SU-DHL-6 (cell line): ENCODE results near the gene LMAN2L.

ENCODE experiments used
- H2AFZ ChIP-seq: fragments of 200-600 bp; sonication (generic); 2 replicates; pipeline ENCODE4 v1.6.1; 2014; ENCODE audit warnings: low read depth, mild to moderate bottlenecking, moderate library complexity, mixed read lengths, antibody characterized with exemption, low read length; ENCODE audit not compliant: severe bottlenecking
- H3F3A ChIP-seq: fragments of 200-600 bp; shearing (Covaris generic); 2 replicates; pipeline ENCODE4 v1.6.0; 2016; ENCODE audit warnings: antibody characterized with exemption, mild to moderate bottlenecking; ENCODE audit not compliant: insufficient read depth
- H3K27ac ChIP-seq: fragments of 200-600 bp; sonication (generic); 2 replicates; pipeline ENCODE4 v1.5.1; 2016; ENCODE audit warnings: low read depth, mild to moderate bottlenecking, low read length, moderate library complexity, mixed read lengths
- H3K27me3 ChIP-seq: fragments of 200-600 bp; sonication (generic), shearing (Covaris generic); 2 replicates; pipeline ENCODE4 v1.6.0; 2014; ENCODE audit warnings: mild to moderate bottlenecking, low read length
- H3K36me3 ChIP-seq: fragments of 200-600 bp; sonication (generic); 2 replicates; pipeline ENCODE4 v1.6.1; 2014; ENCODE audit warnings: mild to moderate bottlenecking, low read length, mixed read lengths
- H3K4me2 ChIP-seq: fragments of 300-600, 200-600 bp; shearing (Covaris generic), sonication (generic); 2 replicates; pipeline ENCODE4 v1.6.0; 2014; ENCODE audit warnings: low read length, low read depth, mild to moderate bottlenecking; ENCODE audit not compliant: poor library complexity, severe bottlenecking
- H3K4me3 ChIP-seq: fragments of 200-600 bp; sonication (generic); 2 replicates; pipeline ENCODE4 v1.5.1; 2014; ENCODE audit warnings: antibody characterized with exemption, low read length, mild to moderate bottlenecking, mixed read lengths; ENCODE audit not compliant: insufficient read depth, poor library complexity, severe bottlenecking
- H3K79me2 ChIP-seq: fragments of 200-600 bp; sonication (generic); 2 replicates; pipeline ENCODE4 v1.6.1; 2014; ENCODE audit warnings: mild to moderate bottlenecking, low read length, moderate library complexity; ENCODE audit not compliant: insufficient read depth
- H3K9ac ChIP-seq: fragments of 200-600 bp; sonication (generic); 2 replicates; pipeline ENCODE4 v1.7.0; 2014; ENCODE audit warnings: mild to moderate bottlenecking, low read length
- H3K9me2 ChIP-seq: fragments of 200-600 bp; sonication (generic); replicated peaks from 2 replicates; pipeline ENCODE4 v1.6.1; 2014; ENCODE audit warnings: low read length; ENCODE audit not compliant: insufficient read depth
- H3K9me3 ChIP-seq: fragments of 200-600 bp; sonication (generic); 2 replicates; pipeline ENCODE4 v1.6.1; 2014; ENCODE audit warnings: low read length, mixed read lengths; ENCODE audit not compliant: insufficient read depth
- H4K20me1 ChIP-seq: fragments of 200-600 bp; sonication (generic); 2 replicates; pipeline ENCODE4 v1.6.1; 2014; ENCODE audit warnings: low read depth, mild to moderate bottlenecking, antibody characterized with exemption, low read length, moderate library complexity, mixed read lengths
- CTCF ChIP-seq: fragments of 200-600 bp; sonication (generic); IDR thresholded peaks from one replicate; pipeline ENCODE4 v1.5.1; 2017; ENCODE audit warnings: antibody characterized with exemption, mild to moderate bottlenecking, low read length, moderate library complexity; ENCODE audit not compliant: insufficient read depth, poor library complexity, severe bottlenecking
- EZH2phosphoT487 ChIP-seq: fragments of 200-600 bp; sonication (generic), shearing (Covaris generic); conservative IDR thresholded peaks from 2 replicates; pipeline ENCODE4 v1.6.1; 2018; ENCODE audit warnings: mild to moderate bottlenecking, antibody characterized with exemption, low read length, moderate library complexity, mixed read lengths

Gene LMAN2L

GRCh38 chr2:96710985-96711384, 28.9 kb downstream of the LMAN2L start:
- H3F3A ChIP-seq = no peaks in the 10 kb centered on the region
- H3K9me2 ChIP-seq = no peaks in the 10 kb centered on the region
- H2AFZ ChIP-seq = no peak overlapping the region
- H3K9me3 ChIP-seq = no peaks in the 10 kb centered on the region
- no peaks in the 10 kb centered on the region for H3K36me3 ChIP-seq
- H3K27me3 ChIP-seq = no peaks in the 10 kb centered on the region
- no peaks in the 10 kb centered on the region for H4K20me1 ChIP-seq
- H3K4me2 ChIP-seq = no peak overlapping the region
- no peaks in the 10 kb centered on the region for H3K79me2 ChIP-seq
- H3K4me3 ChIP-seq = no peak overlapping the region
- H3K27ac ChIP-seq = no peak overlapping the region
- no peak for TF ChIP-seq CTCF
- TF ChIP-seq EZH2phosphoT487 = no peak
- H3K9ac ChIP-seq = no peak overlapping the region

GRCh38 chr2:96703021-96703751, 36.7 kb downstream of the LMAN2L start:
- H2AFZ ChIP-seq = no peak overlapping the region
- no peak overlapping the region for H3K9ac ChIP-seq
- H3K79me2 ChIP-seq = no peaks in the 10 kb centered on the region
- no peaks in the 10 kb centered on the region for H3K9me3 ChIP-seq
- H3K36me3 ChIP-seq = no peaks in the 10 kb centered on the region
- H3K9me2 ChIP-seq = no peaks in the 10 kb centered on the region
- H3F3A ChIP-seq = no peaks in the 10 kb centered on the region
- no peak overlapping the region for H3K4me3 ChIP-seq
- no peaks in the 10 kb centered on the region for H3K27me3 ChIP-seq
- no peak overlapping the region for H3K4me2 ChIP-seq
- no peak overlapping the region for H3K27ac ChIP-seq
- no peaks in the 10 kb centered on the region for H4K20me1 ChIP-seq
- TF ChIP-seq CTCF = no peak
- no peak for TF ChIP-seq EZH2phosphoT487

- H3K27ac ChIP-seq = no peak overlapping the region
- no peaks in the 10 kb centered on the region for H4K20me1 ChIP-seq
- H3K9ac ChIP-seq = no peak overlapping the region
- H3F3A ChIP-seq = no peaks in the 10 kb centered on the region
- H3K9me3 ChIP-seq = no peaks in the 10 kb centered on the region
- no peaks in the 10 kb centered on the region for H3K9me2 ChIP-seq
- H3K4me2 ChIP-seq = no peak overlapping the region
- H3K36me3 ChIP-seq = no peaks in the 10 kb centered on the region
- TF ChIP-seq EZH2phosphoT487 = no peak
- TF ChIP-seq CTCF = no peak
- no peak overlapping the region for H2AFZ ChIP-seq
- no peaks in the 10 kb centered on the region for H3K79me2 ChIP-seq
- H3K27me3 ChIP-seq = no peaks in the 10 kb centered on the region
- no peak overlapping the region for H3K4me3 ChIP-seq
These were observed 37.6 kb downstream of the LMAN2L start for GRCh38 chr2:96702098-96702785.
